GM12878 (cell line): ENCODE measurements around the gene REM2. TPM values are rescaled to one million over a fixed set of nuclear protein-coding genes. Genes with fewer than 3 reads are reported as not detected.

ENCODE experiments used
- ATAC-seq: fragments of 200-7000 bp; cut with Tn5 transposase; 3 replicates; pipeline ENCODE4 v1.9.1; 2020; ENCODE audit warnings: mild to moderate bottlenecking, moderate library complexity
- BruUV-seq: library from RNA; stranded (reverse); fragments of 400-500 nt; replicated peaks from 2 replicates; lab custom pipeline; 2021; lab: Mats Ljungman, UMichigan
- CTCF ChIA-PET: fragments of 300-600 bp; sonication (Branson Sonifier 250); formaldehyde crosslinking; extraction: SDS; loops from one replicate; lab custom pipeline; 2021; ENCODE audit warnings: inconsistent platforms; lab: Yijun Ruan, JAX
- POLR2A ChIA-PET: fragments of 350-600 bp; formaldehyde crosslinking; extraction: SDS; loops from one replicate; lab custom pipeline; 2021; ENCODE audit warnings: inconsistent platforms; lab: Charles Lee
- RAD21 ChIA-PET: fragments of 300-600 bp; sonication (Branson Sonifier 250); formaldehyde crosslinking; loops from one replicate; lab custom pipeline; 2023; ENCODE audit warnings: antibody characterized with exemption; ENCODE audit not compliant: unreplicated experiment; lab: Charles Lee
- SMC1A ChIA-PET: fragments of 300-600 bp; sonication (Branson Sonifier 250); formaldehyde crosslinking; loops from one replicate; lab custom pipeline; 2023; ENCODE audit not compliant: unreplicated experiment, uncharacterized antibody; lab: Charles Lee
- DNase-seq: peaks from one replicate; pipeline ENCODE4 v3.0.0-alpha.2; 2011; ENCODE audit warnings: low read depth, low spot score
- FAIRE-seq: peaks from 3 replicates; lab custom pipeline; 2011; peaks lifted over from hg19 to GRCh38; lab: Jason Lieb, UNC
- H2AFZ ChIP-seq: 2 replicates; pipeline ENCODE4 v1.6.0; 2011; ENCODE audit warnings: low read depth, low read length, control low read depth; ENCODE audit not compliant: control insufficient read depth
- H3K27ac ChIP-seq: 2 replicates; pipeline ENCODE4 v1.5.1; 2011; ENCODE audit warnings: control low read depth; ENCODE audit not compliant: control insufficient read depth, insufficient read depth
- H3K27me3 ChIP-seq, 2 experiments: replicated peaks in 1 of 2; 2 replicates each; pipeline versions ENCODE4 v1.6.0 to v1.6.1; 2011; ENCODE audit warnings: low read length in 1 of 2; ENCODE audit not compliant: control insufficient read depth in 2 of 2, insufficient read depth in 2 of 2
- H3K36me3 ChIP-seq, 2 experiments: 2 replicates each; pipeline ENCODE4 v1.5.1; 2011; ENCODE audit warnings: low read length in 1 of 2; ENCODE audit not compliant: control insufficient read depth in 2 of 2, insufficient read depth in 2 of 2
- H3K4me1 ChIP-seq: 2 replicates; pipeline ENCODE4 v1.6.1; 2011; ENCODE audit warnings: mild to moderate bottlenecking, low read length, moderate library complexity, mixed read lengths; ENCODE audit not compliant: control insufficient read depth, insufficient read depth
- H3K4me2 ChIP-seq: 2 replicates; pipeline ENCODE4 v1.6.0; 2011; ENCODE audit warnings: control low read depth; ENCODE audit not compliant: control insufficient read depth, insufficient read depth
- H3K4me3 ChIP-seq: fragments of 200-600 bp; sonication (generic); 2 replicates; pipeline ENCODE4 v1.5.1; 2016
- H3K79me2 ChIP-seq: 2 replicates; pipeline ENCODE4 v1.6.0; 2011; ENCODE audit warnings: low read length; ENCODE audit not compliant: control insufficient read depth, insufficient read depth
- H3K9ac ChIP-seq: 2 replicates; pipeline ENCODE4 v1.8.0; 2011; ENCODE audit warnings: low read length, control low read depth, mixed read lengths; ENCODE audit not compliant: control insufficient read depth, insufficient read depth
- H3K9me3 ChIP-seq: replicated peaks from 3 replicates; pipeline ENCODE4 v1.5.1; 2011; ENCODE audit warnings: mild to moderate bottlenecking, low read length; ENCODE audit not compliant: control insufficient read depth, insufficient read depth
- H4K20me1 ChIP-seq: 2 replicates; pipeline ENCODE4 v1.6.0; 2011; ENCODE audit not compliant: control insufficient read depth, insufficient read depth
- ATF3 ChIP-seq: IDR thresholded peaks from 2 replicates; pipeline ENCODE4 v1.6.1; 2011; ENCODE audit warnings: low read depth, mild to moderate bottlenecking, low read length, moderate library complexity, borderline replicate concordance; ENCODE audit errors: extremely low read depth
- IRF5 ChIP-seq: fragments of 450-650 bp; IDR thresholded peaks from 2 replicates; pipeline ENCODE4 v1.6.1; 2017; ENCODE audit warnings: borderline replicate concordance
- MTA2 ChIP-seq: fragments of 450-650 bp; IDR thresholded peaks from 2 replicates; pipeline ENCODE4 v1.6.1; 2016; ENCODE audit warnings: low read depth, mild to moderate bottlenecking, moderate library complexity
- NR2C2 ChIP-seq: IDR thresholded peaks from 2 replicates; pipeline ENCODE4 v1.6.1; 2011; ENCODE audit warnings: borderline replicate concordance, low read depth; ENCODE audit not compliant: control insufficient read depth, insufficient read length
- RCOR1 ChIP-seq: conservative IDR thresholded peaks from 2 replicates; pipeline ENCODE4 v1.6.1; 2012; ENCODE audit warnings: low read depth, low read length, improper control_type of control experiment
- SREBF2 ChIP-seq: IDR thresholded peaks from 2 replicates; pipeline ENCODE4 v1.6.1; 2012; ENCODE audit warnings: mild to moderate bottlenecking, low read length
- ZBTB33 ChIP-seq: fragments of 450-650 bp; IDR thresholded peaks from 2 replicates; pipeline ENCODE4 v1.6.1; 2017; ENCODE audit warnings: mild to moderate bottlenecking
- ZNF24 ChIP-seq: fragments of 450-650 bp; IDR thresholded peaks from 2 replicates; pipeline ENCODE4 v1.6.1; 2017; ENCODE audit warnings: antibody characterized with exemption, mild to moderate bottlenecking
- ZNF384 ChIP-seq: IDR thresholded peaks from 2 replicates; pipeline ENCODE4 v1.6.1; 2012; ENCODE audit warnings: low read depth, mild to moderate bottlenecking, low read length, improper control_type of control experiment, borderline replicate concordance
- ZSCAN29 ChIP-seq: fragments of 450-650 bp; IDR thresholded peaks from 2 replicates; pipeline ENCODE4 v1.6.1; 2017; ENCODE audit warnings: mild to moderate bottlenecking, moderate library complexity
- WGBS: methylation state at CpG from one replicate; pipeline ENCODE4 v1.1.6; 2016; ENCODE audit warnings: low lambda C conversion rate; ENCODE audit not compliant: insufficient replicate concordance, insufficient coverage; ENCODE audit errors: missing lambda C conversion rate; 5-methylcytosine and 5-hydroxymethylcytosine counted together
- in situ Hi-C: fragments of 300-500 bp; cut with MboI; formaldehyde crosslinking; loops from 9 replicates; pipeline ENCODE4 v1.14.3; 2018; ENCODE audit warnings: mixed read lengths
- intact Hi-C: fragments of 100-400 bp; cut with micrococcal nuclease; formaldehyde crosslinking; loops from one replicate; pipeline ENCODE4 v1.14.2; 2022; ENCODE audit not compliant: unreplicated experiment
- polyA plus RNA-seq, 11 experiments: library from polyadenylated mRNA; depleted of rRNA in 4 of 11; unstranded in 6 of 11; stranded (reverse) in 5 of 11; fragments of >200 nt; fragmentation: Nextera tagmentation in 4 of 11; fragmentation: Illumina TruSeq in 1 of 11; extraction: Ambion mirVana in 4 of 11; extraction: Trizol in 1 of 11; gene quantifications; 1 replicate in 1 of 11; 2 replicates in 10 of 11; pipeline versions ENCODE4 v1.2.1 to v1.2.3, GENCODE V29; 2011 to 2016; ENCODE audit warnings: inconsistent platforms in 2 of 11, missing spikeins in 2 of 11, low read depth in 1 of 11
- total RNA-seq, 4 experiments: library from RNA; depleted of rRNA in 3 of 4; stranded (reverse); fragments of >200 nt in 3 of 4; fragmentation: Illumina TruSeq in 1 of 4; extraction: Trizol in 1 of 4; gene quantifications; 2 replicates each; pipeline versions ENCODE4 v1.2.1 to v1.2.3, GENCODE V29; 2013 to 2021

Gene REM2
- total and polyA plus RNA-seq, 10 of the 15 experiments (the other 5 are each of a cell fraction or from before 2014, with no cell fraction given) = 0.27 to 1.5 (median 0.83) TPM

- in situ Hi-C loops = loop anchor here (5.0 kb wide), 1 partner anchor 323 kb away; no protein-coding TSS in a partner anchor
- DNase-seq (no peak), ATAC-seq (no peak), FAIRE-seq (no peak)
- SMC1A ChIA-PET = interaction anchor here (0.7 to 2.6 kb wide), 6 partner anchors 9 to 236 kb away, joined by 3 to 17 read pairs (median 4); partner anchors contain the start of gene REM2
- TF ChIP-seq MTA2 = no peak
- TF ChIP-seq IRF5 = no peak
- no peak for TF ChIP-seq ATF3
- no peak for TF ChIP-seq ZSCAN29
- no peak for TF ChIP-seq ZNF24
- TF ChIP-seq ZNF384 = no peak
- TF ChIP-seq SREBF2 = no peak
- no peak for TF ChIP-seq RCOR1
- TF ChIP-seq ZBTB33 = no peak
- no peak for TF ChIP-seq NR2C2
- Histone ChIP-seq H3K4me1 (peaks cover 3% of the 10 kb centered on the region), H3K4me3 (no peak overlapping the region), H2AFZ (no peak overlapping the region), H3K27ac (no peak overlapping the region), H3K9ac (no peak overlapping the region), H3K9me3 (no peaks in the 10 kb centered on the region), H4K20me1 (no peaks in the 10 kb centered on the region; the same call in 1 of the 2 replicates), H3K4me2 (no peak overlapping the region), H3K27me3 (no peaks in the 10 kb centered on the region), H3K79me2 (no peaks in the 10 kb centered on the region), H3K36me3 (peaks cover 0 to 5% of the 10 kb centered on the region in 2 experiments; a peak in 2 of 4 replicates)
- POLR2A ChIA-PET = interaction anchor here (0.9 to 1.2 kb wide), 2 partner anchors 23 kb away, joined by 3 read pairs; no protein-coding TSS in a partner anchor
- CTCF ChIA-PET = interaction anchor here (0.5 to 4.8 kb wide), 8 partner anchors 10 to 325 kb away, joined by 3 to 58 read pairs (median 5); partner anchors contain the start of gene LRP10
- WGBS = 100% methylated on average over 1 of the region's 1 CpG
- RAD21 ChIA-PET = interaction anchor here (0.8 to 3.4 kb wide), 2 partner anchors 23 to 237 kb away, joined by 3 to 11 read pairs; partner anchors contain the start of gene LRP10
- BruUV-seq = no TSS peak
- intact Hi-C loops = no loop called here
Observed at GRCh38 chr14:22895402-22895801, 12.4 kb downstream of the REM2 start.
